Measurements from ENCODE around the gene ALLC.
"Not testable (repeated sequence)": the region's sequence is repeated elsewhere in the genome, so short reads cannot be mapped to it uniquely, and the experiment has no call there.

Gene ALLC

DNA sequence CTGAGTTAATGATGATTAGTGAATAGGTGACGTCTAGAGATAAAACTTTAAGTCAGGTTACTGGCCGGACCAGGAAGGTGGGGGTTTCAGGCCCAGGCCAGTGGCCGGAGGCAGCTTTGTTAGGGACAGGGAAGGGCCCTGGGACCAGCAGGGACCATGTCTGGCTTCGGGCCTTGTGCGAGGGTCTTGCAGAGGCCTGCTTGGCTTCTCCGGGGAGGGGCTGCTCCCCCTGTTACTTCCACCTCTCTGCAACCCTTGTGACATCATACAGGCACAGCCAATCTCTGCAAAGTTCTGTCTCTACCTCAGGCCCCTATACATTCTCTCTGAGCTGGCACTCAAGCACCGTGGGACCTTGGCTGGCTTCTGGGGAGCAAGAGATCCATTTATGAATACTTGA is at the start of gene ALLC:
Gene ALLC, plus strand, starts transcription at position 320 of the 400 bp plus-strand sequence. CDS start 12,958 bp downstream, outside the sequence.
- no peak for FAIRE-seq

- no peak for FAIRE-seq
These were observed 49.4 kb upstream of the ALLC start for GRCh38 chr2:3608373-3609278.

GRCh38 chr2:3609279-3609673 is 48.7 kb upstream of the ALLC start:
- not testable (repeated sequence) for FAIRE-seq

DNA sequence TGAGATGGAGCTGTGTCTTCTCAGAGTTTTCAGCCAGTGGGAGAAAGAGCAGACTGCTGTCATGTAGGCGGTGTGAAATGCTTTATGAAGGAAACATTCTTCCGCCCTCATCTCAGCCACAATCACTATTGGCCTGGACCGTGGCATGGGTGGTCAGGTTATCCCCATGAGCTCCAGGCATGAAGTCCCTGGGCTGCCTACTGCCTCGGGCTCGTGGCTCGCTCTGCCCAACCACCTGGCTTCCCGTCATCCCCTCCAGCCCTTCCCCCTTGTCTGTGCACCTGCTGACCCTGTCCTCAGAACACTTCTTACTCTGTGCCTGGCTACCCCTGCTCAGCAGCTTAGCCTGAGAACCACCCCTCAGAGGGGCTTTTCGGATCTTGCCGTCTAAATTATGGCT is 47.6 kb upstream of the ALLC start:
- no peak for FAIRE-seq

DNA sequence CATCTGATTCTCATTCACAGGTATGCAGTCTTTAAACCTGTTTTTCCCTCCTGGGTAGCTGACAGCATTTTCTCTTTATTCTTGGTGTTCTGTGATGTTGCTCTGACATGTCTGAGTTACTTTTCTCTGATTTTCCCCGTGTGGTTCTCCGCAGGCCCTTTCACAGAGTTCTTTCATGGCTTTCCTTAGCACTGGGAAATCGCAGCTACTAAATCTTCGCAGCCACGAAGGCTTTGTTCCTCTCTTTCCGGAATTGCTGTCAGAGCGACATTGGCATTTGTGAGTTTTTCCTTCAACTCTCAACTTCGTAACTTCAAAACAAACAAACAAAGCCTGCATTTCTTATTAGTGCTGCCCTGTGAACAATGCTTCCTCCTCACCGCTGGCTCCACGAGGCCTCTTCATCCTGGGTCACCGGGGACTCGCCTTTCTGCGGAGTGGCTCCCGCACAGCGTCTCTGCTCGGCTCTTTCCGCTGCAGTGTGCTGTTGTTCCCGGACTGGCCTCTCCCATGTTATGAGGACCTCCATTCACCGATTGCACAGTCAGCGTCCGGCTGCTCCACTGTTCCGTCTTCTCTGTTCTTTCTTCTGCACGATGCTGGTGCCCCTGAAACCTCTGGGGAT is 47.0 kb upstream of the ALLC start:
- FAIRE-seq: no peak

DNA sequence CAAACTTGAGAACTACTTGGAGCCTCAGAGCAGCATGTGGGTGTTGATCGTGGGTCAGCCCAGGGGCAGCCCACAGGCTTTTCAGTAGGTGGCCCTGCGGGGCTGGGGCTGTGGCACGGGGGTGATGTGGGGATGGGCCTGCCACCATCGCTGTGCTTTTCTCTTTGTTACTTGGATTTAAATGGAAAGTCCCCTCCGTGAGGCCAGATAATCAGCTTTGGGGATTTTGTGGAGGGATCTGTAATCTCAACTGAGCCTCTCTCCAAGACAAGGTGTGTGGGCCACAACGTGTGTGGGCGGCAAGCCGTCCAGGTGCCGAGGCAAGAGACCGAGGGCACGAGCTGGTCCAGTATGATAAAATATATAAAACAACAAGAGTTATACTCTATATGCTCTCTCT is 46.4 kb upstream of the ALLC start:
- no peak for FAIRE-seq

- FAIRE-seq: no peak
These were observed 45.1 kb upstream of the ALLC start for GRCh38 chr2:3612639-3613523.

- FAIRE-seq: no peak
These were observed 44.5 kb upstream of the ALLC start for GRCh38 chr2:3613524-3613905.

GRCh38 chr2:3614743-3615142 is 43.3 kb upstream of the ALLC start:
- FAIRE-seq: not testable (repeated sequence)

DNA sequence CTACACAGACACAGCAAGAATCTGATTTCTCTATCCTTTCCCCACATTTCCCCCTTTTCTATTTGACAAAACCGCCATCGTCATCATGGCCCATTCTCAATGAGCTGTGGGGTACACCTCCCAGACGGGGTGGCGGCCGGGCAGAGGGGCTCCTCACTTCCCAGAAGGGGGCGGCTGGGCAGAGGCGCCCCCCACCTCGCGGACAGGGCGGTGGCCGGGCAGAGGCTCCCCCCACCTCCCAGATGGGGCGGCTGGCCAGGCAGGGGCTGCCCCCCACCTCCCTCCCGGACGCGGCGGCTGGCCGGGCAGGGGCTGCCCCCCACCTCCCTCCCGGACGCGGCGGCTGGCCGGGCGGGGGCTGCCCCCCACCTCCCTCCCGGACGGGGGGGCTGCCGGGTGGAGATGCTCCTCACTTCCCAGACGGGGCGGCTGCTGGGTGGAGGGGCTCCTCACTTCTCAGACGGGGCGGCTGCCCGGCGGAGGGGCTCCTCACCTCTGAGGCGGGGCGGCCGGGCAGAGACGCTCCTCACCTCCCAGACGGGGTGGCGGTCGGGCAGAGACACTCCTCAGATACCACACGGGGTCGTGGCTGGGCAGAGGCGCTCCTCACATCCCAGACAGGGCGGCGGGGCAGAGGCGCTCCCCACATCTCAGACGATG is 42.3 kb upstream of the ALLC start:
- FAIRE-seq: not testable (repeated sequence)

GRCh38 chr2:3616435-3617197 is 41.4 kb upstream of the ALLC start:
- not testable (repeated sequence) for FAIRE-seq

- FAIRE-seq: no peak
These were observed 40.7 kb upstream of the ALLC start for GRCh38 chr2:3617198-3617890.

GRCh38 chr2:3618367-3618766 is 39.6 kb upstream of the ALLC start:
- no peak for FAIRE-seq

GRCh38 chr2:3619033-3619432 is 39.0 kb upstream of the ALLC start:
- no peak for FAIRE-seq

- FAIRE-seq: not testable (repeated sequence)
These were observed 38.3 kb upstream of the ALLC start for GRCh38 chr2:3619661-3620060.

- FAIRE-seq: no peak
These were observed 37.2 kb upstream of the ALLC start for GRCh38 chr2:3620834-3621233.

GRCh38 chr2:3622967-3623366 is 35.0 kb upstream of the ALLC start:
- no peak for FAIRE-seq

GRCh38 chr2:3624059-3624794 is 33.8 kb upstream of the ALLC start:
- no peak for FAIRE-seq

GRCh38 chr2:3625186-3625585 is 32.8 kb upstream of the ALLC start:
- FAIRE-seq: no peak

GRCh38 chr2:3626118-3626811 is 31.7 kb upstream of the ALLC start:
- FAIRE-seq: no peak
